ENCODE measurements around the gene MAPK8.
A peak's percentile ranks its signal among the peaks of the same experiment; 100 is the strongest.

Gene MAPK8

GRCh38 chr10:48363617-48364355, 57.3 kb downstream of the MAPK8 start:
- TF ChIP-seq RAD21 (IDR thresholded peaks at IDR 0.05; ENCODE audit: low read depth) (peak; percentile 88), TAF1 (IDR thresholded peaks at IDR 0.05; ENCODE audit: low read depth) (no peak), CEBPB (IDR thresholded peaks at IDR 0.05) (no peak)

- TF ChIP-seq USF1 (IDR thresholded peaks at IDR 0.05) (no peak), ZBTB7A (IDR thresholded peaks at IDR 0.05; ENCODE audit: low read depth) (no peak), CREB1 (IDR thresholded peaks at IDR 0.05; ENCODE audit: low read depth) (no peak), CEBPB (IDR thresholded peaks at IDR 0.05) (no peak), TEAD4 (IDR thresholded peaks at IDR 0.05) (no peak), FOXM1 (IDR thresholded peaks at IDR 0.05; ENCODE audit: borderline replicate concordance, low read depth) (no peak), EP300 (IDR thresholded peaks at IDR 0.05; ENCODE audit: borderline replicate concordance) (no peak), TCF12 (IDR thresholded peaks at IDR 0.05; ENCODE audit: low read depth) (no peak), NFIC (IDR thresholded peaks at IDR 0.05) (no peak), TAF1 (IDR thresholded peaks at IDR 0.05; ENCODE audit: low read depth) (no peak), MAX (IDR thresholded peaks at IDR 0.05) (no peak), EGR1 (IDR thresholded peaks at IDR 0.05) (no peak)
- TF ChIP-seq, protein P1, sequence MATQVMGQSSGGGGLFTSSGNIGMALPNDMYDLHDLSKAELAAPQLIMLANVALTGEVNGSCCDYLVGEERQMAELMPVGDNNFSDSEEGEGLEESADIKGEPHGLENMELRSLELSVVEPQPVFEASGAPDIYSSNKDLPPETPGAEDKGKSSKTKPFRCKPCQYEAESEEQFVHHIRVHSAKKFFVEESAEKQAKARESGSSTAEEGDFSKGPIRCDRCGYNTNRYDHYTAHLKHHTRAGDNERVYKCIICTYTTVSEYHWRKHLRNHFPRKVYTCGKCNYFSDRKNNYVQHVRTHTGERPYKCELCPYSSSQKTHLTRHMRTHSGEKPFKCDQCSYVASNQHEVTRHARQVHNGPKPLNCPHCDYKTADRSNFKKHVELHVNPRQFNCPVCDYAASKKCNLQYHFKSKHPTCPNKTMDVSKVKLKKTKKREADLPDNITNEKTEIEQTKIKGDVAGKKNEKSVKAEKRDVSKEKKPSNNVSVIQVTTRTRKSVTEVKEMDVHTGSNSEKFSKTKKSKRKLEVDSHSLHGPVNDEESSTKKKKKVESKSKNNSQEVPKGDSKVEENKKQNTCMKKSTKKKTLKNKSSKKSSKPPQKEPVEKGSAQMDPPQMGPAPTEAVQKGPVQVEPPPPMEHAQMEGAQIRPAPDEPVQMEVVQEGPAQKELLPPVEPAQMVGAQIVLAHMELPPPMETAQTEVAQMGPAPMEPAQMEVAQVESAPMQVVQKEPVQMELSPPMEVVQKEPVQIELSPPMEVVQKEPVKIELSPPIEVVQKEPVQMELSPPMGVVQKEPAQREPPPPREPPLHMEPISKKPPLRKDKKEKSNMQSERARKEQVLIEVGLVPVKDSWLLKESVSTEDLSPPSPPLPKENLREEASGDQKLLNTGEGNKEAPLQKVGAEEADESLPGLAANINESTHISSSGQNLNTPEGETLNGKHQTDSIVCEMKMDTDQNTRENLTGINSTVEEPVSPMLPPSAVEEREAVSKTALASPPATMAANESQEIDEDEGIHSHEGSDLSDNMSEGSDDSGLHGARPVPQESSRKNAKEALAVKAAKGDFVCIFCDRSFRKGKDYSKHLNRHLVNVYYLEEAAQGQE (IDR thresholded peaks at IDR 0.05; ENCODE audit: low read depth): no peak
Measured at GRCh38 chr10:48364659-48365405, 58.4 kb downstream of the MAPK8 start.

DNA sequence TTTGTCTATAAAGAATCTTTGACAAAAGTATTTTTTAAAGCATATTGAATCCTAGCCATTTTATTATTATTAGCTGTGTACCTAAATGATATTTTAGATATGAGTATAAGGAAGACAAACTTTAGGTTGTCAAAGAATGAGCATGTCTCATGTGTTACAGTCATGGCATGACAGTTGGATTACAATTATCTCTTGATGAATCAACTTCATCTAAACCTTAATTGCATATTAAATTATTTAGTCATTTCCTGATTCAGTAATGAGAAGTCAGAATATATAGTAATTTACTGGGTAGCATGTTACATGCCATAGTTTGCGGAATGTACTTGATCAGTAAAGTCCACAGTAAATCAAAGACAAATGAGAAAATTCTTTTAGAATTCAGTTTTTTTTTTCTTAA, 59.2 kb downstream of the MAPK8 start:
- TF ChIP-seq TAF1 (IDR thresholded peaks at IDR 0.05; ENCODE audit: low read depth) (no peak), USF1 (IDR thresholded peaks at IDR 0.05) (no peak)

- TF ChIP-seq FOXM1 (IDR thresholded peaks at IDR 0.05; ENCODE audit: borderline replicate concordance, low read depth) (no peak), TAF1 (IDR thresholded peaks at IDR 0.05; ENCODE audit: low read depth) (no peak), TCF12 (IDR thresholded peaks at IDR 0.05; ENCODE audit: low read depth) (no peak), CREB1 (IDR thresholded peaks at IDR 0.05; ENCODE audit: low read depth) (no peak), ZBTB7A (IDR thresholded peaks at IDR 0.05; ENCODE audit: low read depth) (no peak), TEAD4 (IDR thresholded peaks at IDR 0.05) (no peak), CEBPB (IDR thresholded peaks at IDR 0.05) (no peak), USF1 (IDR thresholded peaks at IDR 0.05) (no peak), YY1 (IDR thresholded peaks at IDR 0.05; ENCODE audit: low read depth) (no peak), MAX (IDR thresholded peaks at IDR 0.05) (no peak), EGR1 (IDR thresholded peaks at IDR 0.05) (no peak), RAD21 (IDR thresholded peaks at IDR 0.05; ENCODE audit: low read depth) (no peak), EP300 (IDR thresholded peaks at IDR 0.05; ENCODE audit: borderline replicate concordance) (no peak), NFIC (IDR thresholded peaks at IDR 0.05) (no peak)
- TF ChIP-seq, protein P1 (IDR thresholded peaks at IDR 0.05; ENCODE audit: low read depth): no peak
Measured at GRCh38 chr10:48366261-48366660, 59.8 kb downstream of the MAPK8 start.

- TF ChIP-seq CREB1 (IDR thresholded peaks at IDR 0.05; ENCODE audit: low read depth) (no peak), EGR1 (IDR thresholded peaks at IDR 0.05) (no peak), YY1 (IDR thresholded peaks at IDR 0.05; ENCODE audit: low read depth) (no peak), FOXM1 (IDR thresholded peaks at IDR 0.05; ENCODE audit: borderline replicate concordance, low read depth) (no peak), TEAD4 (IDR thresholded peaks at IDR 0.05) (no peak), EP300 (IDR thresholded peaks at IDR 0.05; ENCODE audit: borderline replicate concordance) (no peak), CEBPB (IDR thresholded peaks at IDR 0.05) (no peak), ZBTB7A (IDR thresholded peaks at IDR 0.05; ENCODE audit: low read depth) (no peak), TCF12 (IDR thresholded peaks at IDR 0.05; ENCODE audit: low read depth) (no peak), TAF1 (IDR thresholded peaks at IDR 0.05; ENCODE audit: low read depth) (no peak), MAX (IDR thresholded peaks at IDR 0.05) (no peak), NFIC (IDR thresholded peaks at IDR 0.05) (no peak), RAD21 (IDR thresholded peaks at IDR 0.05; ENCODE audit: low read depth) (no peak)
- TF ChIP-seq, protein P1 (IDR thresholded peaks at IDR 0.05; ENCODE audit: low read depth): no peak
Measured at GRCh38 chr10:48369501-48369900, 63.0 kb downstream of the MAPK8 start.

All from Ishikawa (cell line).